GM21529 (cell line): ENCODE measurements around the gene GRM8.
"Not testable (repeated sequence)": the region's sequence is repeated elsewhere in the genome, so short reads cannot be mapped to it uniquely, and the experiment has no call there.

Experiments
- ATAC-seq: cut with Tn5 transposase; IDR thresholded peaks from one replicate; pipeline ENCODE4 v1.9.1; 2021; ENCODE audit not compliant: unreplicated experiment

GRM8 gene

DNA sequence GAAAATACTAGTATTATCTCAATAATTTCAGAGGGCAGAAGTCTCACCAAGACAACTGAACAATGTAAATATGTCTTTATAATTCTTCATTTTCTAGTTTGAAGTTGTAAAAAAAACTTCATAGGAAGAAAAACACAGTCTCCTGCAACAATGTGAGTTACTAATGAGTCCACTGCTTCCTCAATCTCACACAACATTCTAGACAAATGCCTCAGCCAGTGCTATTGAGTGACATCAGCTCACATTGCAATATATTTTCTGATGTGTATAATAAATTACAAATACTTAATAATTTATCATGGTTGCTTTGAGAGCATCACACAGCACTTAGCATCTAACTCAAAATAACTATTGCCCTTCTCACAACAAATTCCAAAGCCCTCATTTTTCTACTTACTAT is 321.2 kb downstream of the GRM8 start:
- ATAC-seq: no peak

DNA sequence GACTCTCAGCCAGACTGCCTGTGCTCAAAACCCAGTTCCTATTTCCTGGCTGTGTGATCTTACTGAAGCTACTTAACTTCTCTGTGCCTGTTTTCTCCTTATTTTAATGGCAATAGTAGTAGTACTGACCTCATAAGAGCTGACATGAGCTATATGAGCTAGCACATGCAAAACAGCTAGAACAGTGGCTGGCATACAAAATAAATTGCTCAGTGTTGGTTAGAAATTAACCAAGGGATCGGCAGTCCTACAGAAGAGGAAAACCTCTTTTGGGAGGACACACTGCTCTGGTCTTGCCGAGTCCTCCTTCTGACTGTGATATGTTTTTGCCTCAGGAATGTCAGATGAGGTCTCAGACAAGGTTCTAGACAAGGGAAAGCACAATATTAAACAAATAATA is 322.6 kb downstream of the GRM8 start:
- no peak for ATAC-seq

DNA sequence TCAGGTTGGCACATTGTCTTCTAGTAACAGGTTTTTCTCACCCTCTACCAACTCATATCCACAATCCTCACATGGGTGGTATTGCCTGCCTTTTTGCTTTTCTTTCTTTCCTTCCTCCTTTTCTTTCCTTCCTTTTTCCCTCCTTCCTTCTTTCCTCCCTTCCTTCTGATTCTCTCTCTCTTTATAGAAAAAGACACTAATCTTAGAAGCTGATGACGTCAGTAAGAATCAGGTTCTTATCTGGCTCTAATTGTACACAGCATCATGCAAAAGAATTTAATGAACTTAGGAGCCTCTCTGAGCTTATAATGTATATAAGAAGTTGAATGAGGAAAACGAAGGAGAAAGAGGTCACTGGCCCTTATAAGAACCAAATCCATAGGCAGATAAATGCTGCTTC is 328.3 kb downstream of the GRM8 start:
- no peak for ATAC-seq

DNA sequence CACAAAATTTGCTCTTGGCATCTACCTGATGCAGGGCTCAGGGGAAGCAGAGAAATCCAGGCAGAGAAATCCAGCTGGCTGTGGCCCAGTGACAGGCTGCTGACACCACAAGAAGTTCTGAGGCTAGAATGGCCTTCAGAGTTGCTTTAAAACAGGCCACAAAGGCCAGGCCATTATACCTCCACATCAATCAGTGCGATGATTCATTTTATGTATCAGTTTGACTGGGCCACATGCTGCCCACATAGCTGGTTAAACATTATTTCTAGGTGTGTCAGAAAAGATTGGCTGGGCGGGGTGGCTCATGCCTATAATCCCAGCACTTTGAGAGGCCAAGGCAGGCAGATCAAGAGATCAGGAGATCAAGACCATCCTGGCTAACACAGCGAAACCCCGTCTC is 341.1 kb downstream of the GRM8 start:
- not testable (repeated sequence) for ATAC-seq

DNA sequence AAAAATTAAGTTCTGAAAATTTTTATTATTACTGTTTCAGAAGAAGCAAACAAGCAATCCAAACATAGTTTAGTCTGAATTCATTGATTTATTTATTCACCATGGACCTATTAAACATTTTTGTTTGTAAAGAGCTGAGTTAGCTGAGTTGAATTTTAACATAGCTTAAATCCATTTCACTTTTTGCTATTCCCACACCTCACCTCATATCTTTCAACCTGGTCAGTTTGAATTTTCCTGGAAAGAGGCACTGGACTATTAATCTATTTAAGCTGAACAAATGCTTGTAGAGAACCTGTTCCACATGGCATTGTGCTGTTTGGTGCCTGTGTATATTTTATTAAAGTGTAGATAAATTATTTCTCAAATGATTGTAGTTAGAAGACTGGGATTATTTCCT is 344.2 kb downstream of the GRM8 start:
- not testable (repeated sequence) for ATAC-seq

DNA sequence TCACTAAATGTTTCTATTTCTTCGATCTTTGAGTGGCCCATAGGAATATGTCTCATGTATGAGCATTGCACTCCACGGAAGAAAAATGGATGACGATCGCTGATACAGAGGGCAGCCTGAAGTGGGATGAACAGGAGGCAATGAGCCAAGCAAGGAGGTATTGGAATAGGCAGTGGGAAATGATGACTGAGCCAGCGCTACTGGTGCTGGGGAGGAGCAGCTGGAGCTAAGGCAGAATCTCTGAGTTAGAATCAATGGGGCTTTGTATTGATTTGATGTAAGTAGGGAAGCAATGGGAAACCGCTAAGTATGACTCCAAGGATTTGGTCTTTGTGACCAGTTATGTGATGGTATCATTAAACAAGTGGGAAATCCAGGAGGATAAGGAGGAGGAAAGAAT is 345.1 kb downstream of the GRM8 start:
- ATAC-seq: not testable (repeated sequence)

DNA sequence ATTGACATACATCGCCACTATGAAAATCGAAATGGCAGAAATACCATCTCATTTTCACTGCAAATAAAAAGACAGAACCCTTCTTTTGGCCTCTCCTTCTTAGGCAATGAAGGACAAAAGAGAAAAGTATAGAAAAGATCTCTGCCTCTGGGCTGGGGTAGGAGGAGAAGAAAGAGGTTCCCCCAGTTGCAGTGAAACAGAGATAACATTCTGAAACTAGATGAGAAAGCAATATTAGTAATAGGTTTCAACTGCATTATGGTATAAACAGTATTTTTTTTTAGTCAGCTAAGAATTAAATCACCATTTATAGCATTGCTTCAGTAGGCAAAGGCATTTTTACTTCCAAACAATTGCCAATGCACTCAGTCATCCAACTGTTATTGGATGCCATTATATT is 347.5 kb downstream of the GRM8 start:
- not testable (repeated sequence) for ATAC-seq

DNA sequence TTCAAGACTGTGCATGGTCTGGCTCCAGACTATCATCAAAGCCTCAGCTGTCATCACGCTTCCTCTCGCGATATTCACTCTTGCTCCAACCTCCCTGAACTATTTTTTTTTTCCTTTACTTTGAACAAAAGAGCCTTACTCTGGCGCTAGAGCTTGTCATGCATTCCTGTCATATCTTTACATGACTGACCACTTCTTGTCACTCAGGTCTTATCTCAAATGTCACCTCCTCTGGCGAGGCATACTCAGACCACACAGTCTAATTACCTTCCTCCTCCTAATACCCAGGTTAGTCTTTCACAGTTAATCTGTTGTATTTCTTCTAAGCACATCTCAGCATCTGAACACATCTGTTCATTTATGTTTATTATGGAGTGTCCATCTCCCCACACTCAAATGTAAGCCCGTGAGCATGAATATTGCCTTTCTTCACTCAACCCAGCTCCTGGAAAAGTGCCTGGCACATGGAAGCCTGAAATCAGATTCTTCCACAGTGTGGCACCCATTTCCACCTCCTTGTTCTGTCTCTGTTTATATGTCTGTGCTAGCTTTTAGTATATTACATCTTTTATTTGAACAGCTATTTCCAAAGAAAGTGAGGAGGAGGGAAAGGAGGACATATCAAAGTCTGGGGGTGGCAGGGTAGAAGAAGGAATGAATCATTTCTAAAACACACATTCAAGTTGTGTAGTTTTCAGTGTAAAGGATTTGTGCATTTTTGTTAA is 351.5 kb downstream of the GRM8 start:
- ATAC-seq: not testable (repeated sequence)

DNA sequence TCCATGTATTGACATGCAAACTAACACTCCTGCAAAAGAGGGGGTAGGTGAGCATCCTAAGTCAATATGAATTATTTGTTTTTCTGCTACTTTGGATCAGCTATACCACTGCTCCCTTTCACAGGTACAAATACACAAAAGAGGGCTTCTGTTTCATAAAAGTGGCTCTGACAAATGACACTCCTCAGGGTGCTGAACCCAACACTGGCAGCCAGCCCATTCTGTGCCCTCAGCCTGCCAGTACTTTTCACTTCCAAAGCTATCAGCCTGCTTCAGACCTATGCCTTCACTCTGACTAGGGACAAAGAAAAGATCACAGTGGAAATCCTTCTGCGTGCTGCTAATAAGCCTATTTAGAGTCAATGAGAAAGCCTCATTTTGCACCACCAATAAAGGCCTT is 364.8 kb downstream of the GRM8 start:
- not testable (repeated sequence) for ATAC-seq

DNA sequence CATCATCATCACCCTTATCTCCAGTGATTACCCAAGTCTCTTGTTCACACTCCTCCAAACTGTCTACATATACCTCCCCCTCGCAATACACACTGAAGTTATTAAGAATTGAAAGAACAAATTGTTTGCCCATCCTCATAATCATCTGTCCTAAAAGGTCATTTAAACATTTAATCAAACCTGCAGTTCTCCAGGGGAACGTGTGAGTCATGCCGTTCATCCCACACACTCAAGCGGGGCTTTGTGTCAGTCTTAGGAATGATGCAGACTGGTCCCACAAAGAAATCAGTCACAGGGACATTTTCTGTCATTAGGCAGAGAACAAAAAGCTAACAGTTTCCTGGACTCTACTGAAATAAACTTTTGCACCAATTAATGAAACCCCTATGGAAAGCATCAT is 365.2 kb downstream of the GRM8 start:
- ATAC-seq: not testable (repeated sequence)

DNA sequence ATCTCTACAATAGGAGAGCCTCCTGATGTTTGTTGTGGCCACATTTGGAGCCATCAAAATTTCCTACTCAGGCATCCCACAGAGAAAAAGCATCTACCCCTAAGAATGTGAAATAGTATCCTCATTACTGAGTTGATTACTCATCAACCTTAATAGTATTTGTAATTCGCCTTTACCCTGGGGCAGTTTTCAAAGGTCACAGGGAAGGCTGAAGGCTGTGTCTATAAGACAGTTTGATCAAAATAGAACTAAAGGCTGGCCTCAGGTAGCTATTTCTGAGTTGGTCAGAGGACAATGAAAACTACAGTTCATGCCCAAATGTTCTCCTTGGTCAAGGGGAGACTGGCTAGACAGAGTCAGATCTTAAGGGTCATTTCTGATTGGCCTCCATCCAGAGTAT is 370.0 kb downstream of the GRM8 start:
- ATAC-seq: not testable (repeated sequence)

DNA sequence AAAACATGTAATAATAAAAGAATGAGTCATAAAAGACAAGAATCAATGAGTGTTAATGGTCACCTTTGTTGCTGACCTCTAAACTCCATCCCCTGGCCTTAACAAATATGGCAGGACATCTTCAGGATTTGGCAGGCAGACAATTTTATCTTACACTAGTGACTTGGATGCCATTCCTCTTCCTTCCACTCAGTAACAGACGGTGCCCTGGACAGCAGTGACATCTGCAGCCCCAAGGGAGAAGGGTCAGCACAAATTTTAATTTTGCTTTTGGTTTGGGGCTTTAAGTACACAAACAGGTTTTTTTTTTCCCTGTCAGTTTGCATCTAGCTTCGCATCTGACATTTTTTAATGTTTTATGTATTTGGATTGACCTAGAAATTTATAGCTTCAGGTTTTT is 370.8 kb downstream of the GRM8 start:
- ATAC-seq: not testable (repeated sequence)

DNA sequence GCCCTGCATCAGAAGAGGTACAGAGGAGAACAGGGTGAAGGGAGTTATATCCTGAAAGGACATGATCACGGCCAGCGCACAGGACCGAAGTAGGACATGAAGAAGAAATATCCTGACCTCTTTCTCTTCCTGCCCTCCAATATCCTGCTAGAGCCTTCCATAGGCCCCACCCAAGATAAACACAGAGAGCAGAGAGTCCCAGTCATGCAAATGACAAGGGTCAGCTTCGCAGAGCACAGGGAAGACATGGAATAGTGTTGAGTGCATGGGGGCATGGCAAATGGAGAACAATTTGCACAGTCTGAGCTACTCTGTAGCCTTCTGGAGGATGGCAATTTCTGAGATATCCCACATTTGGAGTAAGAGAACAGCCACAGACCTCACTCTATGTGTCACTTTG is 371.4 kb downstream of the GRM8 start:
- no peak for ATAC-seq

DNA sequence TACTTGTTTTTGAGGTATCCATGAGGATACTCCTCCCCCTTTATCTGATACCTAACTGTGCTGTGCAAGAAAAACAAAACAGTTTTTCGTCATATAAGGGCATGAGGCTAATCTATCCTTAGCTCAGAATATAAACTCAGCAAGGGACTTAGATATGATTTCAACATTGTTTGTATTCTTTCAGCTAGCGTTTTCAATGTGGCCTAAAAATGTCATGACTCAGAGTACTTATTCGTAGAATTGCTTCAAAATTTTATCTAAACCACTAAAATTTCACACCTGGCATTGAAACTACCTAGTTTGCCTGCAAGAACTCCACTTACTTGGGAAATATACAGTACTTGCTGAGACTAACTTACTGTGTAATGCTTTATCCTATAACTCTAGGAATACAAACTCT is 376.2 kb downstream of the GRM8 start:
- not testable (repeated sequence) for ATAC-seq

DNA sequence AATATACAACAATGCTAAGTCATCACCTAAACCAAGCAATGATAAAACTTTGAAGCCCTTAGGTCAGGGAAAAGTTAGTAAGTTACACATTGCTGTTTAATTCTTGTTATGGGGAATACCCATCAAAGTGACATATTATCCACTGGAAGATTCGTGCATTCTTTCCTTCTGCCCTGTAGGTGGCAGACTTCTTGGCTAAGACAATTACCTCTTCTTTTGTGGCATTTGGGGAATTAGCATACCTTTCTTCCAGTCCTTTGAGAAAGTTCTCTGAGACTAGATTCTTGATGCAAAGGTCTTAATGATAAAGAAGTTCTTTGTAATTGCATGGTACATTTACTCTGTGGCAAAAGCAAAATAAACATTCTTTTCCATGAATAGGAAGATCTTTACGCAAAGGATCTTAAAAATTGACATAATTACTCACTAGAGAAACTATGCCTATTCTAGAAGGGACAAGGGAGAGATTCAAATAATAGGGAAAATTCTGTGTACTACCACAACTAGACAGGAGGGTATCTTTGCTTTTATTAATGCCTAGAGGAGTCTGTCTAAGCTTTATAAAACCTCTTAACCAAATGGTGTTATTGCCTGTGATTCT is 395.9 kb downstream of the GRM8 start:
- ATAC-seq: peak; percentile 89

DNA sequence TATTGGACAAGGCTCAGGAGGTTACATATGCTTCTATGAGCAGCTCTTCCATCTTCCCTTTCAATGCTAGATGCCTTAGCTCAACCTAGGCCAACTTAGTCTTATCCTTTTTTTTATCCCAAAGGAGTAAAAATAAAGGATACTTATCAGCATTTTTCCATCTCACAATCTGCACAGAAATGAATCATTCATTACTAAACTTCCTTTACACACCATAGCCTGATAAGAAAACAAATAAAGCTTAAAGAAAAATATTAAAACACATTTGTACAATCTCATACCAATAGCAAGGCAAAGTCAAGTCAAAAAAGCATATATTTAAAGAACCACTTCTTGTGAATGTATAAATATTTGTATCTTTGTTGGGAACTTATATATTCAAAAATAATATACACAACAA is 407.4 kb downstream of the GRM8 start:
- no peak for ATAC-seq

DNA sequence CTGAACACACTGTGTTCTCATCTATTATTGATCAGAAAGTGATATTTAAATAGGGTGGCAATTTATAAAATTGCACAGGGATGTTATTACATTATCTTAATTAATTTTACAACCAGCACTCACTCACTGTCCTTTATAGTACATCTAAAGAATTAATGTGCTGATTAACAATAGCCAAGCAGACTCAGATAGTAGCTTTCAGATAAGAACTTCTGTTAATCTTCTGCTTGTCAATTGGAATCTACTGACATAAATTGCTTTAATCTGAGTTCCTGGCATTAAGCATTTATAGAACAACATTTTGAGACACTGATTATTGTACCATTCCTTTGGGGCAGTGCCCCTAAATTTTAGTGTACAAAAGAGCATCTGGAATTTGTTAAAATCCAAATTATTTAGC is 408.9 kb downstream of the GRM8 start:
- no peak for ATAC-seq

DNA sequence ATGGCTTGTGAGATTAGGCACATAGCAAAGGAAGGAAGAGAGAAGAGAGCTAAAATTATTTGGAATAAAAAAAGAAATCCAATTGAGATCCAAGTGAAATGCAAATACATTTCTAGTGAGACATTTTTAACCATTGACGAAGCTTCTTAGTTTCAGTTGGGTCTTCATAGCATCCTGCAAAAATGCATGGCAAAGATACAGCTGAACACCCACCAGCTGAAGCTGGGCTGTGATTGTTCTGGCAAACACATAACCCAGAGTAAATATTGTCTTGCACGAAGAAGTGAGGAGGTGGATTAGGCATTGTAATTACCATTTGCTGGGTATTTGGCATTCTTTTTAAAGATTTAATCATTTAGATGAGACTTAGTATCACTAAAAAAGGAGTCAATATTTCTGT is 409.4 kb downstream of the GRM8 start:
- ATAC-seq: no peak

DNA sequence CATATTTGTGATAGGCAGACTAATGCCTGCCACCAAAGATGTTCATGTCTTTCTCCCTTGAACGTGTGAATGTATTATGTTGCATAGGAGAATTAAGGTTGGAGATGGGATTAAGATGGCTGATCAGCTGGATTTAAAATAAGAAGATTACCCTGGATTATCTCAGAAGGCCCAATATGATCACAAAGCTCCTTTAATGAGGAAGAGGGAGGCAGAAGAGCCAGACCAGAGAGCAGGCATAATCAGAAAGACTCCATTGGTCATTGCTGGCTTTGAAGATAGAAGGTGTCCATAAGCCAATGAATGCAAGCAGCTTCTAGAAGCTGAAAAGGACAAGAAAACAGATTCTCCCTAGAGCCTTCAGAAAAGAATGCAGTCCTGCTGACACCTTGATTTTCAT is 410.3 kb downstream of the GRM8 start:
- no peak for ATAC-seq

DNA sequence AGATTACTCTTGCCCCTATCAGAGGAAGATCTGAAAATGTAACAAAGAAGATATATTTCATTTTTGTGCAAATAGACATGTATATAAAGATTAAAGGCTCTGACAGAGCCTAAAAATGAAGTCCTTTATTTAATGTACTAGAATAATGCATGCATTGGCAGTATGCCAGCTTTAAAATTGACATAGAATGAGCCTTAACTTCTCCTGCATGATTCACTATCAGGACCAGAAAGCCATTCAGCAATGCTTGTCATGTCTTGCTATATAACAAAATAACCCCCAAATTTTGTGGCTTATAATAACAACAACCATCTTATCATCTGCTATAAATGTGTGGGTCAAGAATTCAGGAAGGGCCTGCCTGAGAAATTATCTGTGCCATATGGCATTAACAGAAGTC is 411.9 kb downstream of the GRM8 start:
- no peak for ATAC-seq

DNA sequence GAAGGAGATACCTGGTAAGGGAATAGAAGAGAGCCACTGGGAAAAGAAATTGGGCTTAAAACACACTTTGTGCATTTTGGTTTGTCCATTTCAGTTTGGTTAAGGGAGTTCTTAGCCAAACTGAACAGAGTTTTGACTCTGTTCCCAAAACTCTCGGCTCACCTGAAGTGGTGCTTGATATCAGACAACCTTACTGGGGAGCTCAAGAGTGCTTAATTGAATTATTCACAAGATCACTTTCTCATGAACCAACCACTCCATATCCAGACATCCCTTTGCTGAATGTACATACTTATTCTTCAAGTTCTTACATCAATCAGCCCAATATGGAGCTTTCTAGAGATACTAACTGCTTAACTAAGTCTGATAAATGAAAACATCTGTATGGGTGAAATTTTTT is 413.1 kb downstream of the GRM8 start:
- no peak for ATAC-seq

DNA sequence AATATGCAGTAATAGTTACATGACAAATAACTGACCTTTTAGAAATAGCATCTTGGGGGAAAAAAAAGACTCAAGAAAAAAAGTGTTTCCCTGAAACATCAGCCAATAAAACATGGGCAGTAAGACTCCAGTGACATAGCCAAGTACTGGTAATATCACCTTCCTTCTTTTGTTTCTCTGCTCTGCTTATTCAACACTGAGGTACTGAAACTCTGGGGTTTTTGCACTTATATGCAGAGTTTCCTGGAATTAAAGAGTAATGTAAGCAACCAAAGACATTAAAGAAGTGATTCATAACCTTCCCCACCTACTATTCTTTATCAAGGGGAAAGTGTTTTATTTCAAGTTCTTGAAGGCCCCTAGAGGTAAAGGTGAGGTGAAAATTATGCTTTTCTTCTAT is 414.5 kb downstream of the GRM8 start:
- no peak for ATAC-seq

DNA sequence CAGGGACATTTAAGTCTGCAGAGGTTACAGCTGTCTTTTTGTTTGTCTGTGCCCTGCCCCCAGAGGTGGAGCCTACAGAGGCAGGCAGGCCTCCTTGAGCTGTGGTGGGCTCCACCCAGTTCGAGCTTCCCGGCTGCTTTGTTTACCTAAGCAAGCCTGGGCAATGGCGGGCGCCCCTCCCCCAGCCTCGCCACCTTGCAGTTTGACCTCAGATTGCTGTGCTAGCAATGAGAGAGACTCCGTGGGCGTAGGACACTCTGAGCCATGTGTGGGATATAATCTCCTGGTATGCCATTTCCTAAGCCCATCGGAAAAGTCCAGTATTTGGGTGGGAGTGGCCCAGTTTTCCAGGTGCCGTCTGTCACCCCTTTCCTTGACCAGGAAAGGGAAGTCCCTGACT is 421.5 kb downstream of the GRM8 start:
- ATAC-seq: not testable (repeated sequence)
